Mesenchymal stem cell (in vitro differentiated cells and primary cell): ENCODE data around the gene CADM1.

Experiments used
- DNase-seq: peaks from one replicate; pipeline ENCODE4 v3.0.0-alpha.2; 2013
- H2AFZ ChIP-seq: one replicate; pipeline ENCODE4 v1.6.1; 2013; ENCODE audit warnings: low read depth, mild to moderate bottlenecking, control low read depth, inconsistent platforms, low read length, moderate library complexity
- H2AK5ac ChIP-seq: 2 replicates; pipeline ENCODE4 v1.6.1; 2013; ENCODE audit warnings: low read length, moderate library complexity, mild to moderate bottlenecking, inconsistent platforms; ENCODE audit not compliant: severe bottlenecking
- H2BK120ac ChIP-seq: one replicate; pipeline ENCODE4 v1.6.1; 2013; ENCODE audit warnings: low read depth, mild to moderate bottlenecking, inconsistent platforms, low read length, moderate library complexity
- H2BK12ac ChIP-seq, 2 experiments: one replicate each; pipeline ENCODE4 v1.6.1; 2013; ENCODE audit warnings: inconsistent platforms in 2 of 2, low read length in 2 of 2, mild to moderate bottlenecking in 2 of 2, moderate library complexity in 2 of 2, control low read depth in 1 of 2
- H2BK15ac ChIP-seq: one replicate; pipeline ENCODE4 v1.6.1; 2013; ENCODE audit warnings: mild to moderate bottlenecking, low read depth, inconsistent platforms; ENCODE audit not compliant: poor library complexity, severe bottlenecking
- H2BK5ac ChIP-seq: 2 replicates; pipeline ENCODE4 v1.6.1; 2013; ENCODE audit warnings: low read depth, mild to moderate bottlenecking, low read length, control low read depth, inconsistent platforms; ENCODE audit not compliant: poor library complexity, severe bottlenecking
- H3K14ac ChIP-seq, 2 experiments: one replicate each; pipeline ENCODE4 v1.6.1; 2013; ENCODE audit warnings: inconsistent platforms in 2 of 2, low read length in 2 of 2, control low read depth in 1 of 2, mild to moderate bottlenecking in 1 of 2, moderate library complexity in 1 of 2
- H3K18ac ChIP-seq, 2 experiments: one replicate each; pipeline ENCODE4 v1.6.1; 2013; ENCODE audit warnings: inconsistent platforms in 2 of 2, low read length in 2 of 2, control low read depth in 1 of 2, low read depth in 1 of 2, mild to moderate bottlenecking in 1 of 2
- H3K23ac ChIP-seq, 2 experiments: one replicate each; pipeline ENCODE4 v1.6.1; 2013; ENCODE audit warnings: inconsistent platforms in 2 of 2, low read length in 2 of 2, mild to moderate bottlenecking in 2 of 2, moderate library complexity in 2 of 2, control low read depth in 1 of 2
- H3K27ac ChIP-seq: 2 replicates; pipeline ENCODE4 v1.5.1; 2013; ENCODE audit warnings: mild to moderate bottlenecking, moderate library complexity, low read length, control low read depth, inconsistent platforms; ENCODE audit not compliant: poor library complexity, severe bottlenecking
- H3K27me3 ChIP-seq, 2 experiments: 2 replicates each; pipeline versions ENCODE4 v1.6.1 to v1.7.0; 2013; ENCODE audit warnings: low read length in 2 of 2, mild to moderate bottlenecking in 2 of 2, moderate library complexity in 2 of 2, control low read depth in 1 of 2, inconsistent platforms in 1 of 2; ENCODE audit not compliant: control insufficient read depth in 1 of 2, insufficient read depth in 1 of 2
- H3K36me3 ChIP-seq, 2 experiments: 2 replicates each; pipeline versions ENCODE4 v1.6.1 to v1.7.0; 2013; ENCODE audit warnings: low read length in 2 of 2, control low read depth in 1 of 2, inconsistent platforms in 1 of 2, low read depth in 1 of 2, mild to moderate bottlenecking in 1 of 2; ENCODE audit not compliant: insufficient read depth in 2 of 2, control insufficient read depth in 1 of 2
- H3K4ac ChIP-seq, 2 experiments: one replicate each; pipeline ENCODE4 v1.6.1; 2013; ENCODE audit warnings: inconsistent platforms in 2 of 2, low read length in 2 of 2, mild to moderate bottlenecking in 2 of 2, moderate library complexity in 2 of 2, control low read depth in 1 of 2, low read depth in 1 of 2
- H3K4me1 ChIP-seq: 2 replicates; pipeline ENCODE4 v1.6.1; 2013; ENCODE audit warnings: low read depth, low read length, control low read depth; ENCODE audit not compliant: control insufficient read depth, insufficient read depth
- H3K4me2 ChIP-seq: 2 replicates; pipeline ENCODE4 v1.6.1; 2013; ENCODE audit warnings: low read length, mild to moderate bottlenecking, inconsistent platforms; ENCODE audit not compliant: poor library complexity, severe bottlenecking
- H3K4me3 ChIP-seq, 2 experiments: 2 replicates each; pipeline versions ENCODE4 v1.5.1 to v1.7.0; 2013; ENCODE audit warnings: low read length in 2 of 2, mild to moderate bottlenecking in 2 of 2, control low read depth in 1 of 2, low read depth in 1 of 2; ENCODE audit not compliant: insufficient read depth in 1 of 2
- H3K79me1 ChIP-seq: replicated peaks from 2 replicates; pipeline ENCODE4 v1.6.1; 2013; ENCODE audit warnings: mild to moderate bottlenecking, control low read depth, low read length, inconsistent platforms; ENCODE audit not compliant: poor library complexity, severe bottlenecking
- H3K9ac ChIP-seq: 2 replicates; pipeline ENCODE4 v1.7.0; 2013; ENCODE audit warnings: mild to moderate bottlenecking, low read length, moderate library complexity
- H3K9me3 ChIP-seq: 2 replicates; pipeline ENCODE4 v1.7.0; 2013; ENCODE audit warnings: mild to moderate bottlenecking, low read length; ENCODE audit not compliant: control insufficient read depth
- H4K8ac ChIP-seq: one replicate; pipeline ENCODE4 v1.6.1; 2013; ENCODE audit warnings: inconsistent platforms, mild to moderate bottlenecking, low read length, moderate library complexity
- H4K91ac ChIP-seq: one replicate; pipeline ENCODE4 v1.6.1; 2013; ENCODE audit warnings: mild to moderate bottlenecking, low read length, inconsistent platforms
- WGBS: methylation state at CpG from one replicate; pipeline ENCODE4 v1.1.7; 2013; ENCODE audit warnings: mixed read lengths; 5-methylcytosine and 5-hydroxymethylcytosine counted together

CADM1 gene

DNA sequence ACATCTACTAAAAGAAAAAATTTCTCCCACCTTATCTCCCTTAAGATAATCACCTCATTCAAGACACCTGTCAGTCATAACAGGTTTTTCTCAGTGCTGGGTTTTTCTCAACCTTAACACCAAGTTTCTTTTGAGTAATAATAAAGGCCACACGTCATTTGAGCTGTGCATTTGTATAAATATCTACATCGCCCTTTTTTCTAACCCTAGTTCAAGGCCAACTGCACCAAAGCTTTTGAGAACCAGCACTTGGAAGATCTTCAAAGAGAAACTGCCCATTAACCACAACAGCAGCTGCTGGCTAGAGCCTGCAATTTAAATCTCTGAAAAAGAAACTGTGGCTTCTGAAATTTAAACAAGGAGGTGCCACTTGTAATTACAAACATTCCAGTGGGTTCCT lies 6.9 kb downstream of the CADM1 start:
- Histone ChIP-seq H2AK5ac (no peak overlapping the region), H2BK120ac (no peak overlapping the region), H2BK15ac (no peak overlapping the region)

DNA sequence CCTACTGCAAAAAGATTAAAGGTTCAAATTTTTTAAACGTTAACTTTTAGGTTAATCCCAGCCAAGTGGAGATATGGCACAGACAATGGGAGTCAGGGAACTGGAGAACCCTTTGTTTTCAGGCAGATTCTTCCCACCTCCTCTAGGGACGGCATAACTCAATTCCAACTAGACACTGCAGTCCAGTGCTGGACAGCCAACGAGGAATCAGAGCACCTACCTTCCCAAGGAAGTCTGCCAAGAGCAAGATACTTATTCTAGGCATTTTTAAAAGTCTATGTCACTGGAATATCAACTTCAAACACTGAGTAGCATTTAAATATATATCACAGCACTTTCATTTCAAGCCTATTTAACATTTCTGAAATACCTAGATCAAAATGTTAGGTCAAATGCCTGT lies 7.3 kb downstream of the CADM1 start:
- H3K4me2 ChIP-seq: no peak overlapping the region
- H2BK12ac ChIP-seq: no peak overlapping the region
- H3K36me3 ChIP-seq: no peaks in the 10 kb centered on the region
- no peak overlapping the region for H3K18ac ChIP-seq
- H3K4ac ChIP-seq: no peak overlapping the region
- H2AK5ac ChIP-seq: no peak overlapping the region
- no peak overlapping the region for H3K23ac ChIP-seq
- H3K9me3 ChIP-seq: no peaks in the 10 kb centered on the region
- no peak overlapping the region for H3K9ac ChIP-seq
- H2BK15ac ChIP-seq: no peak overlapping the region
- no peak overlapping the region for H2AFZ ChIP-seq
- peaks cover 0 to 21% of the 10 kb centered on the region in 2 experiments for H3K27me3 ChIP-seq
- H4K91ac ChIP-seq: no peak overlapping the region
- WGBS: 73% methylated on average over 3 of the region's 3 CpGs
- no peak overlapping the region for H2BK120ac ChIP-seq
- H2BK5ac ChIP-seq: no peak overlapping the region
- no peak overlapping the region for H3K14ac ChIP-seq
- peaks cover 1% of the 10 kb centered on the region for H3K4me1 ChIP-seq
- no peak overlapping the region for H3K4me3 ChIP-seq
- peaks cover 13% of the 10 kb centered on the region for H3K79me1 ChIP-seq
- H3K27ac ChIP-seq: no peak overlapping the region
- H4K8ac ChIP-seq: no peak overlapping the region
- no peak for DNase-seq

More for the DNA sequence above, 6.9 kb downstream of the CADM1 start:
- no peak overlapping the region for H3K18ac ChIP-seq
- H3K4ac ChIP-seq: no peak overlapping the region
- no peak overlapping the region for H3K4me2 ChIP-seq
- no peak overlapping the region for H3K27ac ChIP-seq
- peak; percentile 22 for DNase-seq
- no peak overlapping the region for H4K8ac ChIP-seq
- H3K23ac ChIP-seq: no peak overlapping the region
- peaks cover 1% of the 10 kb centered on the region for H3K4me1 ChIP-seq
- H2AFZ ChIP-seq: no peak overlapping the region
- no peak overlapping the region for H2BK12ac ChIP-seq
- H3K36me3 ChIP-seq: no peaks in the 10 kb centered on the region
- no peak overlapping the region for H3K4me3 ChIP-seq
- WGBS: 62% methylated on average over 2 of the region's 2 CpGs
- H3K9me3 ChIP-seq: no peaks in the 10 kb centered on the region
- H3K27me3 ChIP-seq: peaks cover 0 to 25% of the 10 kb centered on the region in 2 experiments
- H2BK5ac ChIP-seq: no peak overlapping the region
- peaks cover 13% of the 10 kb centered on the region for H3K79me1 ChIP-seq
- H3K14ac ChIP-seq: no peak overlapping the region
- no peak overlapping the region for H4K91ac ChIP-seq
- no peak overlapping the region for H3K9ac ChIP-seq

DNA sequence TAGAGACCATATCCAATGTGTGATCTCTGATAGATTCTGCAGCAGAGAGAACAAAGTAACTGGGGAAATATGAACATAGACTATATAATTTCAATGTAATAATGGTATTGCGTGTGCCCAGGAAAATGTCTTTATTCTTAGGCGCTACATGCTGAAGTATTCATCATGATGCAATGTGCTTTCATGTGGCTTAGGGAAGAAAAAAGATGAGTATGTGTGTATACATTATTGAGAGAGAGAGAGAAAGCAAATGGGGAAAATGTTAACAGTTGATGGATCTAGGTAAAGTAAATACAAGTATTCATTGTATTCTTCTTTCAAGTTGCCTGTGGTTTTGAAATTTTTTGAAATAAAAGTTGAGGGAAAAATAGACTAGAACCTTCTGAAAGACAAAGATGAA lies 10.3 kb downstream of the CADM1 start:
- Histone ChIP-seq H3K23ac (no peak overlapping the region), H3K9ac (no peak overlapping the region), H3K4ac (no peak overlapping the region), H2AFZ (no peak overlapping the region), H3K4me3 (no peak overlapping the region), H3K18ac (no peak overlapping the region), H4K8ac (no peak overlapping the region), H4K91ac (no peak overlapping the region), H2BK12ac (no peak overlapping the region), H3K79me1 (peaks cover 18% of the 10 kb centered on the region), H2AK5ac (no peak overlapping the region), H2BK15ac (no peak overlapping the region), H3K4me2 (no peak overlapping the region), H2BK5ac (no peak overlapping the region), H3K14ac (no peak overlapping the region), H3K27me3 (no peaks in the 10 kb centered on the region), H3K4me1 (no peaks in the 10 kb centered on the region), H3K9me3 (no peaks in the 10 kb centered on the region), H3K27ac (no peak overlapping the region), H2BK120ac (no peak overlapping the region), H3K36me3 (peaks cover 0 to 2% of the 10 kb centered on the region in 2 experiments)
- WGBS: over 99% methylated on average over 2 of the region's 2 CpGs
- no peak for DNase-seq

DNA sequence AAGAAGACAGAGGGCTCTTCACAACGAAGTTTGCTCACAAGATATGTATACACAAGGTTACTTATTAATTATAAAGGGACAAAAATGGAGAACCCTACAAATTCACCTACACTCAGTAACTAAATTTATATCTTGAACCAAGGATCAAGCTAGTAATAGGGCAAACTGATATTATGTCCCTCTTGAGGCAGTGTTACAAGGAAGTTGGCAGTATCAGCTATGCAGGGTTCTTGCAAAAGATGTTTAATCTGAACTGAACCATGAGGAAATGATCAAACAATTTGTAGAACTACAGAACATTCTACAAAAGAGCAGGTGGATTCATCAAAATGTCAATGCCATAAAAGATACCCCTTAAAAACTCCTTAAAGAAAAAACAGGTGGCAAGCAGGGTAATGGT lies 10.7 kb downstream of the CADM1 start:
- Histone ChIP-seq H2BK15ac (no peak overlapping the region), H3K18ac (no peak overlapping the region), H3K4ac (no peak overlapping the region), H2BK12ac (no peak overlapping the region), H3K27ac (no peak overlapping the region), H4K91ac (no peak overlapping the region), H3K23ac (no peak overlapping the region), H2BK120ac (no peak overlapping the region), H2AK5ac (no peak overlapping the region), H3K9ac (no peak overlapping the region), H3K4me1 (no peaks in the 10 kb centered on the region), H2BK5ac (no peak overlapping the region), H3K79me1 (peaks cover 17% of the 10 kb centered on the region), H3K4me3 (no peak overlapping the region), H2AFZ (no peak overlapping the region), H3K14ac (no peak overlapping the region), H3K9me3 (no peaks in the 10 kb centered on the region), H3K27me3 (no peaks in the 10 kb centered on the region), H3K36me3 (peaks cover 0 to 2% of the 10 kb centered on the region in 2 experiments), H3K4me2 (no peak overlapping the region), H4K8ac (no peak overlapping the region)
- DNase-seq: no peak
- WGBS: 33% methylated on average over 1 of the region's 1 CpG
